HFF-Myc (cell line): ENCODE data around the gene SH3BGRL3.

Source experiments
- DNase-seq: peaks from one replicate; pipeline ENCODE4 v3.0.0-alpha.2; 2011; ENCODE audit warnings: low read depth; ENCODE audit errors: extremely low read depth
- H3K4me3 ChIP-seq: replicated peaks from 2 replicates; pipeline ENCODE4 v1.5.1; 2011; ENCODE audit warnings: low read depth, mild to moderate bottlenecking, control low read depth, low read length
- CTCF ChIP-seq: IDR thresholded peaks from 2 replicates; pipeline ENCODE4 v1.5.1; 2012; ENCODE audit warnings: mild to moderate bottlenecking, low read depth, low read length, control low read depth; ENCODE audit errors: missing control alignments

Gene SH3BGRL3

GRCh38 chr1:26252718-26253117 is 27.2 kb upstream of the SH3BGRL3 start:
- H3K4me3 ChIP-seq, result no peak overlapping the region
- no peak for TF ChIP-seq CTCF

DNA sequence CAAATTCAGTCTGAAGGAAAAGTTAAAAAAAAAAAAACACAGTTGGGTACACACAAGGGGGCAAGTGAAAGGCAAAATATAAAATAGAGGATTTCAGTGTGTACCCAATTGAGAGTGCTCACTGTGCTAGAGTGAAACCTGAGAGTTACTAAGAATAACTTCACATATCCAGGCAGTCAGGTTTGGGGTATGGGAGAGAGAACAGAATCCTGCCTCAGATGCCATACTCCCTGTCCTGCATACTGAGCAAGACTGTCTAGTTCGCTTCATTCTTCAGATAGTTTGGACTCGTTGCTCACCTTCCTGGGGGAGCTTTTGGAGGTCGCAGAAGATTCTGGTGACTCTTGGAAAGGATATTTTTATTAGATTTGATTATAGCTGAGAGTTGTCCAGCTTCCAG is 25.5 kb upstream of the SH3BGRL3 start:
- H3K4me3 ChIP-seq, result no peak overlapping the region
- no peak for TF ChIP-seq CTCF
- DNase-seq, result no peak

More at GRCh38 chr1:26252718-26253117, 27.2 kb upstream of the SH3BGRL3 start:
- no peak for DNase-seq

DNA sequence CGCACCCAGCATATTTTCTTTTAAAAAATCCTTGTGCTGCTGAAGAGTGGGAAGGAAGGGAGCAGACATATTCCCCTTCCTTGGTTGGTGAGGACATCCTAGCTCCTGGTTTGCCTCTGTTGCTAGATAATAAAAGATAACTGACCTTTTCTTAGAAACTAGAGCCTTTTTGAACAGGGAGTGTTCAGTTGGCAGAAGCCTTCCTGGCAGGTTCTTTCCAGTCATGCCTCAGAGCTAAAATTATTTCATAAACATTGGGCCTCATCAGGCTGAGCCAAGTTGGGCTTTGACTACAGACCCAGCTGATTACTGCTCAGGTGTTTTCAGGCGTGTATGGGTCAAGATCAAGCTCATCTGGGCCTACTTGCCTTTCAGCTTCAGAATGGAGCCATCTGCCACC is 22.7 kb upstream of the SH3BGRL3 start:
- no peak overlapping the region for H3K4me3 ChIP-seq
- no peak for TF ChIP-seq CTCF
- no peak for DNase-seq

DNA sequence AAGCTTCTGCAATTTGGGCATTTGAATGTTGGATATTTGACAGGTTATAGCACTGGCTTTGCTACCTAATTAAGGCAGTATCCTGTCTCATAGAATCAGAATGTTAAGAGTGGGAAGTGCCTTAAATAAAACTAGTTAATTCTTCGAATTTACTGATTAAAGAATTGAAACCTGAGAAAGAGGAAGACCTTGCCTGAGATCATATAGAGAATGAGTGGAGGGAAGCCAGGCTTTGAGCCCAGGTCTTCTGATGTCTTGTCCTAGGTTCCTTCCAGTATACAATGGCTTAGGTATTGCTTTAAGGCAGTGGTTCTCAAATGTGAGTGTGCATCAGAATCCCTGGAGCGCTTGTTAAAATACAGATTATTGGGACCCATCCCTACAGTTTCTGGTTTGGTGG is 20.9 kb upstream of the SH3BGRL3 start:
- TF ChIP-seq CTCF, result no peak
- H3K4me3 ChIP-seq, result no peak overlapping the region
- no peak for DNase-seq

- no peak for TF ChIP-seq CTCF
- H3K4me3 ChIP-seq, result no peak overlapping the region
- DNase-seq, result no peak
These were observed 20.3 kb upstream of the SH3BGRL3 start for GRCh38 chr1:26259578-26259977.

DNA sequence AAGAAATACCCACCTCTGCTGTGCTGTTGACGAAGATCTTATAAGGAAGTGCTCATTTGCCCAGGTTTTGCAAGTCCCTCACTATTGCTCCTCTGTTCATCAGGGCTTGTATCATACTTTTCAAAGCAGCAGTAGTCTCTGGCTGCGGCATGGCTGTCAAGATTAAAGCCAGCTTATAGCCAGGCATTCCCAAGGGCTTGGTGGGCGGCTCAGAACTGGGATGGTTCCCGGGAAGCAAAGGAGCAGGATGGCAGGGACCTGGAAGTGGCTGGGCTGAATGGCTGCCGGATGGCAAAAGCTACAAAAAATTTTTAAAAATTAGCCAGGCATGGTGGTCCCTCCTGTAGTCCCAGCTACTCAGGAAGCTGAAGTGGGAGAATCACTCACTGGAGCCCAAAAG is 16.7 kb upstream of the SH3BGRL3 start:
- DNase-seq, result no peak
- TF ChIP-seq CTCF, result no peak
- no peak overlapping the region for H3K4me3 ChIP-seq

DNA sequence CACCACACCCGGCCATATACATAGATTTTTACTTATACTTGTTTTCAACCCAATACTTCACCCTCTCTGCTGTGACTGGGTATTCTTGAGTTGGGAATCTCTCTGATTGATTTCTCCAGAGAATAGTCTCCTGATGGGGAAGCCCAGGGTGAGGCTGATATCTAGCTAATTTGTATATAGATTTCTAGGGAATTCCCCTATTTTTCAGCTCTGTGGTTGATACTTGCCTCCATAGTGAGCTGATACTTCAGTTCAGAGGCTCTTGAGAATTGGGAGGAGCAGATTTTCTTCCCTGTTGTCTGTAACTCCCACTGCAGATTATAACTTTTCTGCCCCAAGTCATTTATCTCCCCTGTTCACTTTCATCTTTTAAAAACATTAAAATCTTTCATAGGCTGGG is 14.5 kb upstream of the SH3BGRL3 start:
- DNase-seq, result no peak
- H3K4me3 ChIP-seq, result no peak overlapping the region
- TF ChIP-seq CTCF, result no peak
